Adrenal gland (tissue), 12 donors: ENCODE results near the gene PITPNM2. TPM values are rescaled to one million over a fixed set of nuclear protein-coding genes. Genes with fewer than 3 reads are reported as not detected.
A peak's percentile ranks its signal among the peaks of the same experiment; 100 is the strongest.

Source experiments
- DNase-seq, 7 donors: peaks; one replicate each; pipeline ENCODE4 v3.0.0-alpha.2; 2019 to 2020
- H3K27ac ChIP-seq, 5 donors: fragments of 200-600 bp; sonication (generic) in 4 of 5; 1 replicate in 3 of 5; 2 replicates in 2 of 5; pipeline versions ENCODE4 v1.5.1 to v1.8.0; 2016 to 2020; ENCODE audit warnings: mild to moderate bottlenecking in 1 of 5
- H3K27me3 ChIP-seq: fragments of 200-600 bp; 2 replicates; pipeline ENCODE4 v1.8.0; 2021
- H3K36me3 ChIP-seq, 2 donors: fragments of 200-600 bp; replicated peaks in 1 of 2; 1 replicate in 1 of 2; 2 replicates in 1 of 2; pipeline versions ENCODE4 v1.5.1 to v1.8.0; 2018 to 2022
- H3K4me1 ChIP-seq, 2 donors: fragments of 200-600 bp; replicated peaks in 1 of 2; 1 replicate in 1 of 2; 2 replicates in 1 of 2; pipeline versions ENCODE4 v1.5.1 to v1.8.0; 2018 to 2021
- H3K4me3 ChIP-seq, 4 donors: fragments of 200-600 bp; sonication (generic) in 3 of 4; one replicate each; pipeline ENCODE4 v1.5.1; 2016 to 2018
- H3K9me3 ChIP-seq, 3 donors: fragments of 200-600 bp; sonication (generic) in 1 of 3; replicated peaks in 1 of 3; 1 replicate in 2 of 3; 2 replicates in 1 of 3; pipeline versions ENCODE4 v1.5.1 to v1.8.0; 2016 to 2021
- CTCF ChIP-seq, 6 experiments: fragments of 450-650 bp in 4 of 6; fragments of 200-600 bp in 2 of 6; sonication (generic) in 1 of 6; IDR thresholded peaks; 1 replicate in 5 of 6; 2 replicates in 1 of 6; pipeline versions ENCODE4 v1.5.1 to v1.8.0; 2016 to 2021; ENCODE audit warnings: antibody characterized with exemption in 6 of 6, mild to moderate bottlenecking in 2 of 6, moderate library complexity in 1 of 6
- POLR2A ChIP-seq, 2 donors: fragments of 450-650 bp; IDR thresholded peaks; one replicate each; pipeline ENCODE4 v1.6.1; 2017; ENCODE audit warnings: antibody characterized with exemption in 2 of 2, mild to moderate bottlenecking in 2 of 2, moderate library complexity in 1 of 2
- WGBS, 4 donors: extraction: QIAGEN DNeasy Blood & Tissue Kit in 2 of 4; methylation state at CpG; one replicate each; pipeline versions ENCODE4 v1.1.5 to v1.1.7; 2013 to 2017; 5-methylcytosine and 5-hydroxymethylcytosine counted together
- intact Hi-C, 2 donors: fragments of 100-400 bp; cut with DNase I; formaldehyde crosslinking; loops; one replicate each; pipeline versions ENCODE4 v1.14.1 to v1.15.0; 2022 to 2023
- polyA plus RNA-seq, 3 donors: library from polyadenylated mRNA; stranded (reverse); fragments of 200-250 nt in 2 of 3; fragments of 350-450 nt in 1 of 3; fragmentation: Illumina TruSeq in 1 of 3; extraction: RNeasy Lipid Tissue Mini Kit (QIAGEN cat#74804) in 1 of 3; gene quantifications; one replicate each; pipeline ENCODE4 v1.2.3, GENCODE V29; 2013 to 2014
- total RNA-seq, 9 donors: library from RNA; depleted of rRNA in 4 of 9; stranded (reverse); fragments of >200 nt in 4 of 9; fragments of 120-200 nt in 1 of 9; fragmentation: NEBNext Ultra II Directional in 1 of 9; extraction: Animal tissue kit (Norgen Biotek cat#: 25700) in 1 of 9; gene quantifications; one replicate each; pipeline versions ENCODE4 v1.1.0 to v1.2.4, GENCODE V29; 2013 to 2023
- donor health status: healthy with polysubstance abuse.
- donor health status: Bipolar disorder and iron deficiency.
- donor health status: DM: yes; HTN: yes; CAD: no.
- donor health status: DM: no; HTN: no; CAD: no.
- donor health status: DM: no; HTN: no; CAD: no.
- donor health status: DM: yes; HTN: yes; CAD: no.

PITPNM2 gene
- total and polyA plus RNA-seq, 12 donors: 3.7 to 57.4 (median 24.1) TPM

GRCh38 chr12:123114304-123115083, 36.4 kb downstream of the PITPNM2 start:
- H3K4me1 ChIP-seq: peaks cover 34 to 63% of the 10 kb centered on the region in 2 donors
- TF ChIP-seq POLR2A (IDR thresholded peaks at IDR 0.05) (no peak), CTCF (IDR thresholded peaks at IDR 0.05) (no peak)
- H3K27me3 ChIP-seq: no peaks in the 10 kb centered on the region
- intact Hi-C loops: no loop called here
- DNase-seq: no peak
- no peaks in the 10 kb centered on the region for H3K9me3 ChIP-seq
- H3K27ac ChIP-seq: peak overlapping the region; percentile 34 to 90 (median 79)
- WGBS, 4 donors: 81 to 88% (median 84%) methylated on average over 11 to 13 of the region's 13 CpGs
- no peaks in the 10 kb centered on the region for H3K36me3 ChIP-seq
- H3K4me3 ChIP-seq: no peak overlapping the region

GRCh38 chr12:123113026-123113425, 37.9 kb downstream of the PITPNM2 start:
- Histone ChIP-seq H3K4me1 (peaks cover 49 to 77% of the 10 kb centered on the region in 2 donors), H3K36me3 (no peaks in the 10 kb centered on the region), H3K9me3 (no peaks in the 10 kb centered on the region), H3K27ac (no peak overlapping the region), H3K27me3 (no peaks in the 10 kb centered on the region), H3K4me3 (no peak overlapping the region)
- TF ChIP-seq CTCF (IDR thresholded peaks at IDR 0.05) (no peak), POLR2A (IDR thresholded peaks at IDR 0.05) (no peak)
- intact Hi-C loops: no loop called here
- DNase-seq: no peak
- WGBS, 4 donors: 81 to 85% (median 83%) methylated on average over 8 of the region's 8 CpGs

GRCh38 chr12:123111498-123112165, 39.3 kb downstream of the PITPNM2 start:
- H3K9me3 ChIP-seq: no peaks in the 10 kb centered on the region
- WGBS, 4 donors: 85 to 88% (median 87%) methylated on average over 18 to 19 of the region's 19 CpGs
- H3K27me3 ChIP-seq: no peaks in the 10 kb centered on the region
- peaks cover 59 to 84% of the 10 kb centered on the region in 2 donors for H3K4me1 ChIP-seq
- H3K27ac ChIP-seq: peak overlapping the region in 1 of 5 donors; percentile 16
- intact Hi-C loops: no loop called here
- TF ChIP-seq POLR2A (IDR thresholded peaks at IDR 0.05): no peak
- no peak for TF ChIP-seq CTCF (IDR thresholded peaks at IDR 0.05)
- DNase-seq: no peak
- H3K36me3 ChIP-seq: no peaks in the 10 kb centered on the region
- H3K4me3 ChIP-seq: no peak overlapping the region

- H3K4me1 ChIP-seq: peaks cover 41 to 72% of the 10 kb centered on the region in 2 donors
- no peak overlapping the region for H3K4me3 ChIP-seq
- peak overlapping the region in 4 of 5 donors; percentile 36 to 71 (median 66) for H3K27ac ChIP-seq
- intact Hi-C loops: no loop called here
- TF ChIP-seq POLR2A (IDR thresholded peaks at IDR 0.05) (peak in 1 of 2 donors; percentile 20), CTCF (IDR thresholded peaks at IDR 0.05) (no peak)
- no peaks in the 10 kb centered on the region for H3K27me3 ChIP-seq
- H3K36me3 ChIP-seq: no peaks in the 10 kb centered on the region
- DNase-seq: peak in 6 of 7 donors; percentile 59 to 76 (median 67)
- H3K9me3 ChIP-seq: no peaks in the 10 kb centered on the region
- 38 to 52% (median 43%) methylated on average over 1 to 3 of the region's 3 CpGs for WGBS, 4 donors
These were observed 41.5 kb downstream of the PITPNM2 start for GRCh38 chr12:123109319-123109772.
